HepG2 (cell line): ENCODE measurements around the gene USP15. TPM values are rescaled to one million over a fixed set of nuclear protein-coding genes. Genes with fewer than 3 reads are reported as not detected.

ENCODE experiments used
- ATAC-seq: fragments of 200-7000 bp; cut with Tn5 transposase; 3 replicates; pipeline ENCODE4 v1.9.1; 2020; ENCODE audit warnings: mild to moderate bottlenecking, moderate library complexity
- BruUV-seq: library from RNA; stranded (reverse); fragments of 400-500 nt; replicated peaks from 2 replicates; lab custom pipeline; 2021; lab: Mats Ljungman, UMichigan
- CTCF ChIA-PET: fragments of 300-600 bp; formaldehyde crosslinking; extraction: SDS; loops from one replicate; lab custom pipeline; 2021; ENCODE audit warnings: low total read pairs, inconsistent platforms, low intra/inter-chr PET ratio; lab: Yijun Ruan, JAX
- POLR2A ChIA-PET: fragments of 350-600 bp; sonication (Branson Sonifier 250); formaldehyde crosslinking; loops from one replicate; lab custom pipeline; 2020; ENCODE audit warnings: antibody characterized with exemption, inconsistent platforms; lab: Yijun Ruan, JAX
- DNase-seq: peaks from one replicate; pipeline ENCODE4 v3.0.0-alpha.2; 2015; ENCODE audit warnings: low spot score
- FAIRE-seq: peaks from 3 replicates; lab custom pipeline; 2011; peaks lifted over from hg19 to GRCh38; lab: Jason Lieb, UNC
- H2AFZ ChIP-seq: one replicate; pipeline ENCODE4 v1.6.1; 2011; ENCODE audit warnings: low read length, inconsistent platforms
- H3K27ac ChIP-seq: fragments of 300-600 bp; 3 replicates; pipeline ENCODE4 v1.8.0; 2011; ENCODE audit warnings: mixed run types, mild to moderate bottlenecking, mixed read lengths, low read length, inconsistent platforms; ENCODE audit not compliant: insufficient read depth; ENCODE audit errors: extremely low read length
- H3K27me3 ChIP-seq, 2 experiments: fragments of 200-600 bp in 1 of 2; 2 replicates in 1 of 2; 3 replicates in 1 of 2; pipeline versions ENCODE4 v1.6.0 to v1.8.0; 2011; ENCODE audit warnings: low read length in 2 of 2, mild to moderate bottlenecking in 2 of 2, moderate library complexity in 2 of 2, inconsistent platforms in 1 of 2; ENCODE audit not compliant: insufficient read depth in 2 of 2, control insufficient read depth in 1 of 2
- H3K36me3 ChIP-seq, 2 experiments: fragments of 200-600 bp in 1 of 2; replicated peaks in 1 of 2; 2 replicates in 1 of 2; 3 replicates in 1 of 2; pipeline versions ENCODE4 v1.5.1 to v1.8.0; 2011; ENCODE audit warnings: low read length in 2 of 2, inconsistent platforms in 1 of 2; ENCODE audit not compliant: insufficient read depth in 2 of 2, control insufficient read depth in 1 of 2
- H3K4me1 ChIP-seq: 2 replicates; pipeline ENCODE4 v1.5.1; 2012; ENCODE audit warnings: low read length, inconsistent platforms; ENCODE audit not compliant: insufficient read depth
- H3K4me2 ChIP-seq: 2 replicates; pipeline ENCODE4 v1.6.0; 2011; ENCODE audit warnings: low read depth, low read length, inconsistent platforms
- H3K4me3 ChIP-seq, 3 experiments: fragments of 200-600 bp in 1 of 3; sonication (generic), shearing (Covaris generic) in 1 of 3; replicated peaks in 1 of 3; 2 replicates each; pipeline ENCODE4 v1.5.1; 2011 to 2016; ENCODE audit warnings: low read length in 3 of 3, inconsistent platforms in 2 of 3, low read depth in 2 of 3, mild to moderate bottlenecking in 2 of 3, control low read depth in 1 of 3, mixed read lengths in 1 of 3; ENCODE audit not compliant: insufficient read depth in 1 of 3
- H3K79me2 ChIP-seq: one replicate; pipeline ENCODE4 v1.6.1; 2011; ENCODE audit warnings: low read length, inconsistent platforms; ENCODE audit not compliant: insufficient read depth
- H3K9ac ChIP-seq: 2 replicates; pipeline ENCODE4 v1.6.0; 2011; ENCODE audit warnings: mild to moderate bottlenecking, low read depth, low read length, inconsistent platforms; ENCODE audit not compliant: insufficient read depth
- H3K9me3 ChIP-seq: 2 replicates; pipeline ENCODE4 v1.5.1; 2012; ENCODE audit warnings: mild to moderate bottlenecking, low read length
- H4K20me1 ChIP-seq: 2 replicates; pipeline ENCODE4 v1.6.0; 2011; ENCODE audit warnings: inconsistent platforms, mild to moderate bottlenecking, low read length, moderate library complexity; ENCODE audit not compliant: insufficient read depth
- ERF ChIP-seq: IDR thresholded peaks from 2 replicates; pipeline ENCODE4 v1.6.1; 2018; ENCODE audit warnings: missing biosample characterization, missing genetic modification reagents
- HMGXB4 ChIP-seq, 2 experiments: sonication (generic) in 1 of 2; formaldehyde crosslinking in 1 of 2; IDR thresholded peaks; 2 replicates each; pipeline versions ENCODE4 v1.4.0 to v1.6.1; 2018 to 2020; ENCODE audit warnings: missing genetic modification reagents in 2 of 2, borderline replicate concordance in 1 of 2, low read depth in 1 of 2, mild to moderate bottlenecking in 1 of 2, missing biosample characterization in 1 of 2
- KAT8 ChIP-seq: IDR thresholded peaks from 2 replicates; pipeline ENCODE4 v1.6.1; 2016; ENCODE audit warnings: missing genetic modification reagents, missing compliant biosample characterization
- MLXIP ChIP-seq: sonication (generic); formaldehyde crosslinking; IDR thresholded peaks from 2 replicates; pipeline ENCODE4 v1.9.0; 2021; ENCODE audit warnings: missing genetic modification reagents, borderline replicate concordance
- PRMT3 ChIP-seq: sonication (generic); formaldehyde crosslinking; IDR thresholded peaks from 2 replicates; pipeline ENCODE4 v1.8.1; 2022; ENCODE audit warnings: low read depth, mild to moderate bottlenecking, moderate library complexity, missing genetic modification reagents, borderline replicate concordance
- SRSF9 ChIP-seq: fragments of 200-400 bp; formaldehyde crosslinking; IDR thresholded peaks from 2 replicates; pipeline ENCODE4 v1.6.1; 2018; ENCODE audit warnings: borderline replicate concordance, mild to moderate bottlenecking, low read depth, low read length; ENCODE audit not compliant: insufficient read depth, poor library complexity, severe bottlenecking
- STAT5B ChIP-seq: sonication (generic); formaldehyde crosslinking; IDR thresholded peaks from 2 replicates; pipeline ENCODE4 v1.4.0; 2020; ENCODE audit warnings: missing genetic modification reagents
- ZHX1 ChIP-seq: sonication (generic); formaldehyde crosslinking; IDR thresholded peaks from 2 replicates; pipeline ENCODE4 v1.8.1; 2022; ENCODE audit warnings: low read depth, mild to moderate bottlenecking, missing genetic modification reagents
- ZNF10 ChIP-seq: sonication (generic); formaldehyde crosslinking; IDR thresholded peaks from 2 replicates; pipeline ENCODE4 v1.4.0; 2020; ENCODE audit warnings: mild to moderate bottlenecking, low read depth, missing genetic modification reagents, borderline replicate concordance
- ZNF180 ChIP-seq: sonication (generic); formaldehyde crosslinking; IDR thresholded peaks from 2 replicates; pipeline ENCODE4 v1.4.0; 2020; ENCODE audit warnings: low read depth, missing genetic modification reagents, borderline replicate concordance
- ZNF484 ChIP-seq: sonication (generic); formaldehyde crosslinking; IDR thresholded peaks from 2 replicates; pipeline ENCODE4 v1.5.1; 2020; ENCODE audit warnings: mild to moderate bottlenecking, low read depth, missing genetic modification reagents, borderline replicate concordance
- ZNF639 ChIP-seq: conservative IDR thresholded peaks from 2 replicates; pipeline ENCODE4 v1.6.1; 2018; ENCODE audit warnings: missing genetic modification reagents
- ZNF713 ChIP-seq: sonication (generic); formaldehyde crosslinking; IDR thresholded peaks from 2 replicates; pipeline ENCODE4 v1.4.0; 2020; ENCODE audit warnings: mild to moderate bottlenecking, missing genetic modification reagents
- WGBS: methylation state at CpG from one replicate; pipeline ENCODE4 v1.1.6; 2017; ENCODE audit warnings: low lambda C conversion rate; 5-methylcytosine and 5-hydroxymethylcytosine counted together
- in situ Hi-C: cut with HindIII; loops from 2 replicates; pipeline ENCODE4 v1.10.0; 2017; ENCODE audit warnings: low pct_unique_long_range_greater_than_20kb; ENCODE audit not compliant: extremely low pct_ligation_motif_present
- intact Hi-C: fragments of 100-400 bp; cut with micrococcal nuclease; formaldehyde crosslinking; loops from one replicate; pipeline ENCODE4 v1.10.0; 2022; ENCODE audit not compliant: unreplicated experiment
- polyA plus RNA-seq, 8 experiments: library from polyadenylated mRNA; depleted of rRNA in 3 of 8; stranded (reverse) in 7 of 8; unstranded in 1 of 8; fragments of >200 nt; fragmentation: Illumina TruSeq in 4 of 8; extraction: Trizol in 4 of 8; gene quantifications; 2 replicates each; pipeline versions ENCODE4 v1.2.1 to v1.2.3, GENCODE V29; 2011 to 2016; ENCODE audit warnings: low read depth in 4 of 8, missing spikeins in 1 of 8, mixed read lengths in 1 of 8; ENCODE audit not compliant: insufficient read depth in 1 of 8
- total RNA-seq, 5 experiments: library from RNA; depleted of rRNA; stranded (reverse); fragments of >200 nt; fragmentation: Illumina TruSeq; extraction: Trizol; gene quantifications; 2 replicates each; pipeline ENCODE4 v1.2.3, GENCODE V29; 2016; ENCODE audit warnings: low read depth in 1 of 5

USP15 gene
- total and polyA plus RNA-seq, 2 of the 13 experiments (the other 11 are each of a cell fraction or from before 2014, with no cell fraction given), result 17.3 to 51.7 TPM

DNA sequence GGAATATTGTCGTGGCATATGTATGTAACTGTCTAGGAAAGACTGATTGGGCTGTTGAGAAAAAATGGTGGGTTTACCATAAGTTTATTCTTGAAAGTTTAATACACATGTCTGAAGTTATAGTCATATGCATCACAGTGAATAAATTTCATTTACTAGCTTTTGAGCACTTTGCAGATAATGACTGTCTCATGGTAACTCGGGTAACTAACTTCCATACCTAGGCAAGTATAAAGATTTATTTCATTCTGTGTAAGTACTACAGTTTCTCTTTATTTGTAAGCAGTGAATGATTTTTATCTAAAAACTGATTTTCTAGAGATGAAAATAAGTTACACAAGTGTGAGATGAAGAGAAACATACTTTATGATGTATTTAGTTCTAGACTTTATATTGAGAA, 3.0 kb downstream of the USP15 start (continued):
- no peak for TF ChIP-seq ZHX1 (CRISPR knock-in tag)
- no peak for TF ChIP-seq KAT8
- TF ChIP-seq SRSF9, result no peak
- TF ChIP-seq, all 625 proteins: peak for 0

DNA sequence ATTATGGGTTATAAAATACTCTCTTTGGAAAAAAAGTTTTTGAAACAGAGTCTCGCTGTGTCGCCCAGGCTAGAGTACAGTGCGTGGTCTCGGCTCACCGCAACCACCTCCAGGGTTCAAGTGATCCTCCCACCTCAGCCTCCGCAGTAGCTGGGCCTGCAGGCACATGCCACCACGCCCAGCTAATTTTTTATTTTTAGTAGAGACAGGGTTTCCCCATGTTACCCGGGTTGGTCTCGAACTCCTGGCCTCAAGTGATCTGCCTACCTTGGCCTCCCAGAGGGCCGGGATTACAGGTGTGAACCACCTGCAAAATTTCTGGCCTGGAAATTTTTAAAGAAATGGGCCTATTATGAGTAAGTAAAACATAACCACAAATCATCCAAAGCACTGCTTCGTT, 3.8 kb downstream of the USP15 start:
- Histone ChIP-seq H2AFZ (no peak overlapping the region), H3K36me3 (no peaks in the 10 kb centered on the region), H3K4me2 (no peak overlapping the region), H3K27me3 (no peaks in the 10 kb centered on the region; a peak in 1 of 5 replicates), H3K9ac (no peak overlapping the region), H3K27ac (no peak overlapping the region), H3K4me3 (no peak overlapping the region), H3K79me2 (peaks cover 88% of the 10 kb centered on the region), H3K4me1 (peaks cover 30% of the 10 kb centered on the region), H4K20me1 (peaks cover 7% of the 10 kb centered on the region), H3K9me3 (no peaks in the 10 kb centered on the region)
- FAIRE-seq, result no peak
- POLR2A ChIA-PET, result no interaction called here
- no peak for DNase-seq
- no TSS peak for BruUV-seq
- in situ Hi-C loops (no loop called here), intact Hi-C loops (loop anchor here (5.0 kb wide), 1 partner anchor 203 kb away; the partner anchor contains the start of gene MON2)
- CTCF ChIA-PET, result no interaction called here
- no peak for ATAC-seq
- 95% methylated on average over 11 of the region's 11 CpGs for WGBS
- TF ChIP-seq MLXIP (CRISPR knock-in tag), result no peak
- no peak for TF ChIP-seq ZNF713 (CRISPR knock-in tag)
- no peak for TF ChIP-seq ZNF639
- TF ChIP-seq ZNF484, result no peak
- no peak for TF ChIP-seq STAT5B (CRISPR knock-in tag)
- TF ChIP-seq ZNF10 (CRISPR knock-in tag), result no peak
- TF ChIP-seq HMGXB4 (CRISPR knock-in tag; IDR thresholded peaks at IDR 0.05; ENCODE audit: borderline replicate concordance in 1 of 2, low read depth in 1 of 2), result no peak
- no peak for TF ChIP-seq ERF
- no peak for TF ChIP-seq ZNF180
- no peak for TF ChIP-seq PRMT3 (CRISPR knock-in tag)
